HepG2 (cell line): Measurements from ENCODE around the gene MCF2L. TPM values are rescaled to one million over a fixed set of nuclear protein-coding genes. Genes with fewer than 3 reads are reported as not detected.

Source experiments
- ATAC-seq: fragments of 200-7000 bp; cut with Tn5 transposase; 3 replicates; pipeline ENCODE4 v1.9.1; 2020; ENCODE audit warnings: mild to moderate bottlenecking, moderate library complexity
- BruUV-seq: library from RNA; stranded (reverse); fragments of 400-500 nt; replicated peaks from 2 replicates; lab custom pipeline; 2021; lab: Mats Ljungman, UMichigan
- CTCF ChIA-PET: fragments of 300-600 bp; formaldehyde crosslinking; extraction: SDS; loops from one replicate; lab custom pipeline; 2021; ENCODE audit warnings: low total read pairs, inconsistent platforms, low intra/inter-chr PET ratio; lab: Yijun Ruan, JAX
- POLR2A ChIA-PET: fragments of 350-600 bp; sonication (Branson Sonifier 250); formaldehyde crosslinking; loops from one replicate; lab custom pipeline; 2020; ENCODE audit warnings: antibody characterized with exemption, inconsistent platforms; lab: Yijun Ruan, JAX
- DNase-seq: peaks from one replicate; pipeline ENCODE4 v3.0.0-alpha.2; 2015; ENCODE audit warnings: low spot score
- FAIRE-seq: peaks from 3 replicates; lab custom pipeline; 2011; peaks lifted over from hg19 to GRCh38; lab: Jason Lieb, UNC
- H2AFZ ChIP-seq: one replicate; pipeline ENCODE4 v1.6.1; 2011; ENCODE audit warnings: low read length, inconsistent platforms
- H3K27ac ChIP-seq: fragments of 300-600 bp; 3 replicates; pipeline ENCODE4 v1.8.0; 2011; ENCODE audit warnings: mixed run types, mild to moderate bottlenecking, mixed read lengths, low read length, inconsistent platforms; ENCODE audit not compliant: insufficient read depth; ENCODE audit errors: extremely low read length
- H3K27me3 ChIP-seq, 2 experiments: fragments of 200-600 bp in 1 of 2; 2 replicates in 1 of 2; 3 replicates in 1 of 2; pipeline versions ENCODE4 v1.6.0 to v1.8.0; 2011; ENCODE audit warnings: low read length in 2 of 2, mild to moderate bottlenecking in 2 of 2, moderate library complexity in 2 of 2, inconsistent platforms in 1 of 2; ENCODE audit not compliant: insufficient read depth in 2 of 2, control insufficient read depth in 1 of 2
- H3K36me3 ChIP-seq, 2 experiments: fragments of 200-600 bp in 1 of 2; replicated peaks in 1 of 2; 2 replicates in 1 of 2; 3 replicates in 1 of 2; pipeline versions ENCODE4 v1.5.1 to v1.8.0; 2011; ENCODE audit warnings: low read length in 2 of 2, inconsistent platforms in 1 of 2; ENCODE audit not compliant: insufficient read depth in 2 of 2, control insufficient read depth in 1 of 2
- H3K4me1 ChIP-seq: 2 replicates; pipeline ENCODE4 v1.5.1; 2012; ENCODE audit warnings: low read length, inconsistent platforms; ENCODE audit not compliant: insufficient read depth
- H3K4me2 ChIP-seq: 2 replicates; pipeline ENCODE4 v1.6.0; 2011; ENCODE audit warnings: low read depth, low read length, inconsistent platforms
- H3K4me3 ChIP-seq, 3 experiments: fragments of 200-600 bp in 1 of 3; sonication (generic), shearing (Covaris generic) in 1 of 3; replicated peaks in 1 of 3; 2 replicates each; pipeline ENCODE4 v1.5.1; 2011 to 2016; ENCODE audit warnings: low read length in 3 of 3, inconsistent platforms in 2 of 3, low read depth in 2 of 3, mild to moderate bottlenecking in 2 of 3, control low read depth in 1 of 3, mixed read lengths in 1 of 3; ENCODE audit not compliant: insufficient read depth in 1 of 3
- H3K79me2 ChIP-seq: one replicate; pipeline ENCODE4 v1.6.1; 2011; ENCODE audit warnings: low read length, inconsistent platforms; ENCODE audit not compliant: insufficient read depth
- H3K9ac ChIP-seq: 2 replicates; pipeline ENCODE4 v1.6.0; 2011; ENCODE audit warnings: mild to moderate bottlenecking, low read depth, low read length, inconsistent platforms; ENCODE audit not compliant: insufficient read depth
- H3K9me3 ChIP-seq: 2 replicates; pipeline ENCODE4 v1.5.1; 2012; ENCODE audit warnings: mild to moderate bottlenecking, low read length
- H4K20me1 ChIP-seq: 2 replicates; pipeline ENCODE4 v1.6.0; 2011; ENCODE audit warnings: inconsistent platforms, mild to moderate bottlenecking, low read length, moderate library complexity; ENCODE audit not compliant: insufficient read depth
- CREBL2 ChIP-seq: sonication (generic); formaldehyde crosslinking; IDR thresholded peaks from 2 replicates; pipeline ENCODE4 v1.8.1; 2023; ENCODE audit warnings: missing genetic modification reagents, mild to moderate bottlenecking, borderline replicate concordance
- ZNF687 ChIP-seq: sonication (generic); formaldehyde crosslinking; IDR thresholded peaks from 2 replicates; pipeline ENCODE4 v1.5.1; 2020; ENCODE audit warnings: mild to moderate bottlenecking, missing genetic modification reagents, moderate library complexity
- WGBS: methylation state at CpG from one replicate; pipeline ENCODE4 v1.1.6; 2017; ENCODE audit warnings: low lambda C conversion rate; 5-methylcytosine and 5-hydroxymethylcytosine counted together
- in situ Hi-C: cut with HindIII; loops from 2 replicates; pipeline ENCODE4 v1.10.0; 2017; ENCODE audit warnings: low pct_unique_long_range_greater_than_20kb; ENCODE audit not compliant: extremely low pct_ligation_motif_present
- intact Hi-C: fragments of 100-400 bp; cut with micrococcal nuclease; formaldehyde crosslinking; loops from one replicate; pipeline ENCODE4 v1.10.0; 2022; ENCODE audit not compliant: unreplicated experiment
- polyA plus RNA-seq, 8 experiments: library from polyadenylated mRNA; depleted of rRNA in 3 of 8; stranded (reverse) in 7 of 8; unstranded in 1 of 8; fragments of >200 nt; fragmentation: Illumina TruSeq in 4 of 8; extraction: Trizol in 4 of 8; gene quantifications; 2 replicates each; pipeline versions ENCODE4 v1.2.1 to v1.2.3, GENCODE V29; 2011 to 2016; ENCODE audit warnings: low read depth in 4 of 8, missing spikeins in 1 of 8, mixed read lengths in 1 of 8; ENCODE audit not compliant: insufficient read depth in 1 of 8
- total RNA-seq, 5 experiments: library from RNA; depleted of rRNA; stranded (reverse); fragments of >200 nt; fragmentation: Illumina TruSeq; extraction: Trizol; gene quantifications; 2 replicates each; pipeline ENCODE4 v1.2.3, GENCODE V29; 2016; ENCODE audit warnings: low read depth in 1 of 5

Gene MCF2L
- total and polyA plus RNA-seq, 2 of the 13 experiments (the other 11 are each of a cell fraction or from before 2014, with no cell fraction given): 19.4 to 28.4 TPM

DNA sequence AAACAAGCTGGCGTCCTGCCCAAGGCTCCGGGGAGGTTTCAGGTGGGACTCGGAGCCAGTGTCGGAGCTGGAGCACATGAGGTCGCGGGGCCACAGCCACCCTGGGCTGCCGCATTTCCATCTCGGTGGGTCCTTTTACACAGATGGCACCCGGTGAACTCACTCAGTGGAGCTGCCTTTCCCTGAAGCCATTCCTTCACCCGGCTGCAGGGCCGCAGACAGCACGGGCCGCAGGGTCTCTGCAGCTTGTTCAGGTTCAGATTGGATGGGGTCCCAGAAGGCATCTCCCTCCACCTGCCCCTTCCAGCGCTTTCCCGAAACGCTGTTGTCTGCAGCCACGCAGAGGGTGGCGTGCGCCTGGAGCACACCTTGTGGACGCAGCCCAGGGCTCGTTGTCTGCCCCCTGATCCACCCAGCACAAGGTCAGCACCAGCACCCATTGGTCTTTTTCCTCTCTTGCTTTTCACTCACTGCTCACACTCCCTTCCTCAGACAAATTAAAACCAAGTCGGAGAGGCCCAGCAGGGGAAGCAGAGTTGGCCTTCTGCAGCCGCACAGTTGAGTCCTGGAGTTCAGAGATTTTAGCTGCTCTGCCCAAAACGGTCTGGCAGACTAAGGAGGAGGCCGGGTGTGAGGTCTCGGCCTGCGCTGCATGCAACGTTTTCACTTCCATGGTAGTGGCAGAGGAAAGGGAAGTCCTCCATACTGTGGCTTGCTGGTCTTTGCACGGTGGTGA lies 18.1 kb downstream of the MCF2L start:
- no peak overlapping the region for H3K9ac ChIP-seq
- FAIRE-seq (no peak), DNase-seq (no peak), ATAC-seq (no peak)
- H2AFZ ChIP-seq: no peak overlapping the region
- no peak overlapping the region for H3K4me2 ChIP-seq
- WGBS: 91% methylated on average over 24 of the region's 29 CpGs
- BruUV-seq: no TSS peak
- peaks cover 21% of the 10 kb centered on the region for H3K79me2 ChIP-seq
- no peak overlapping the region for H3K4me3 ChIP-seq
- H4K20me1 ChIP-seq: 0 out of 2 replicates have a peak, but pooled peaks cover 3% of the 10 kb centered on the region
- TF ChIP-seq CREBL2 (CRISPR knock-in tag): no peak
- 0 out of 2 replicates have a peak, but pooled peaks have one; percentile 1 for TF ChIP-seq ZNF687 (CRISPR knock-in tag)
- intact Hi-C loops (no loop called here), in situ Hi-C loops (no loop called here)
- ChIA-PET CTCF (no interaction called here), POLR2A (interaction anchor here (1.3 kb wide), 1 partner anchor 14 kb away, joined by 4 read pairs; no protein-coding TSS in a partner anchor)
- no peak overlapping the region for H3K27ac ChIP-seq
- no peaks in the 10 kb centered on the region for H3K27me3 ChIP-seq
- H3K9me3 ChIP-seq: no peaks in the 10 kb centered on the region
- peaks cover 2 to 12% of the 10 kb centered on the region in 2 experiments; a peak in 3 of 5 replicates for H3K36me3 ChIP-seq
- H3K4me1 ChIP-seq: peaks cover 50% of the 10 kb centered on the region
